ENCODE data around the gene DNMT3B. TPM values are rescaled to one million over a fixed set of nuclear protein-coding genes. Genes with fewer than 3 reads are reported as not detected.

Gene DNMT3B
- total and polyA plus RNA-seq, 12 donors: 0.27 to 1.8 (median 0.68) TPM

DNA sequence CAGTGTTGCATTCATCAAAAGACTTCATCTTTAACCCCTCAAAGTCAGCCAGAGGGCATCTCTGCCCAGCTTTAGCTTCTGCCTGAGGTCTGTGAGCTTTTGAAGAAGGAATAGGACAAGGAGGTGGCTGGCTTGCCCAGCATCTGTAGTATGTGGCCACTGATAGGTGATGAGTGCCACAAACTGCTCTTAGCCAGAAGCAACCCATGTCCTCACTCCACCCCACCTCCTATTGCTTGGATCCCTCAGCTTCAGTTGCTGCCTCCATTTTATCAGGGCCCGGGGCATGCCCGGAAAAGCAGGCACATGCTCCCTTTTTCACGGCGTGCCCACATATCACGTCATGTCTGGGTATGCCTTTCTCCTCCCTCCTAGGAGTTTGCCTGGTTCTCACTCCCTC lies 84.7 kb downstream of the DNMT3B start:
- Histone ChIP-seq H3K27ac (no peak overlapping the region), H3K27me3 (no peaks in the 10 kb centered on the region), H3K36me3 (peaks cover 0 to 100% (median 33%) of the 10 kb centered on the region in 9 donors), H3K9me3 (no peaks in the 10 kb centered on the region), H3K4me1 (peaks cover 0 to 11% (median 0%) of the 10 kb centered on the region in 9 donors), H3K4me3 (no peak overlapping the region)
- TF ChIP-seq, protein P1, sequence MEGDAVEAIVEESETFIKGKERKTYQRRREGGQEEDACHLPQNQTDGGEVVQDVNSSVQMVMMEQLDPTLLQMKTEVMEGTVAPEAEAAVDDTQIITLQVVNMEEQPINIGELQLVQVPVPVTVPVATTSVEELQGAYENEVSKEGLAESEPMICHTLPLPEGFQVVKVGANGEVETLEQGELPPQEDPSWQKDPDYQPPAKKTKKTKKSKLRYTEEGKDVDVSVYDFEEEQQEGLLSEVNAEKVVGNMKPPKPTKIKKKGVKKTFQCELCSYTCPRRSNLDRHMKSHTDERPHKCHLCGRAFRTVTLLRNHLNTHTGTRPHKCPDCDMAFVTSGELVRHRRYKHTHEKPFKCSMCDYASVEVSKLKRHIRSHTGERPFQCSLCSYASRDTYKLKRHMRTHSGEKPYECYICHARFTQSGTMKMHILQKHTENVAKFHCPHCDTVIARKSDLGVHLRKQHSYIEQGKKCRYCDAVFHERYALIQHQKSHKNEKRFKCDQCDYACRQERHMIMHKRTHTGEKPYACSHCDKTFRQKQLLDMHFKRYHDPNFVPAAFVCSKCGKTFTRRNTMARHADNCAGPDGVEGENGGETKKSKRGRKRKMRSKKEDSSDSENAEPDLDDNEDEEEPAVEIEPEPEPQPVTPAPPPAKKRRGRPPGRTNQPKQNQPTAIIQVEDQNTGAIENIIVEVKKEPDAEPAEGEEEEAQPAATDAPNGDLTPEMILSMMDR (IDR thresholded peaks at IDR 0.05): no peak
- ATAC-seq (no peak), DNase-seq (no peak)
- intact Hi-C loops (cut with DNase I): no loop called here
- 87 to 94% methylated on average over 5 of the region's 5 CpGs for WGBS, 2 donors

DNA sequence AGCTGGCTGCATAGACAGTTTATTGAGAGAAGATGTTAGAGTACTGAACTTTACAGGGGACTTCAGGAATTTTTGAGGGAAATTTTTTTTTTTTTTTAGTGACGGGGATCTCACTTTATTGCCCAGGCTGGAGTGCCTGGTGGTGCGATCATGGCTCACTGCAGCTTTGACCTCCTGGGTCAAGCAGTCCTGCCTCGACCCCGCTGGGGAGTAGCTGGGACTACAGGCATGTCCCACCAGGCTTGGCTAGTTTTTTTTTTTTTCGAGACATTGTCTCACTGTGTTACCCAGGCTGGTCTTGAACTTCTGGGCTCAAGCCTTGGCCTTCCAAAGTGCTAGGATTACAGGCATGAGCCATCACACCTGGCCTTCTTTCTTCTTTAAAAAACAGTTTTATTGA lies 85.8 kb downstream of the DNMT3B start:
- intact Hi-C loops (cut with DNase I): no loop called here
- TF ChIP-seq, protein P1 (IDR thresholded peaks at IDR 0.05): no peak
- Histone ChIP-seq H3K27ac (no peak overlapping the region), H3K9me3 (no peaks in the 10 kb centered on the region), H3K27me3 (no peaks in the 10 kb centered on the region), H3K4me3 (no peak overlapping the region), H3K4me1 (peaks cover 0 to 11% (median 0%) of the 10 kb centered on the region in 9 donors), H3K36me3 (peaks cover 0 to 100% (median 28%) of the 10 kb centered on the region in 9 donors)
- DNase-seq (no peak), ATAC-seq (no peak)
- 93 to 95% methylated on average over 5 of the region's 5 CpGs for WGBS, 2 donors

DNA sequence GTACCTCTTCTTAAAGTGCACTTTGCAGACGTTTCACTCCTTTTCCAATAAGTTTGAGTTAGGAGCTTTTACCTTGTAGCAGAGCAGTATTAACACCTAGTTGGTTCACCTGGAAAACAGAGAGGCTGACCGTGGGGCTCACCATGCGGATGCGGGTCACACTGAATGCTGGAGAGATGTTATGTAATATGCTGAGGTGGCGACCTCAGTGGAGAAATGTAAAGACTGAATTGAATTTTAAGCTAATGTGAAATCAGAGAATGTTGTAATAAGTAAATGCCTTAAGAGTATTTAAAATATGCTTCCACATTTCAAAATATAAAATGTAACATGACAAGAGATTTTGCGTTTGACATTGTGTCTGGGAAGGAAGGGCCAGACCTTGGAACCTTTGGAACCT lies 86.7 kb downstream of the DNMT3B start:
- DNase-seq (no peak), ATAC-seq (no peak)
- TF ChIP-seq, protein P1 (IDR thresholded peaks at IDR 0.05): no peak
- H3K36me3 ChIP-seq: peaks cover 0 to 99% (median 28%) of the 10 kb centered on the region in 9 donors
- WGBS, 2 donors: 90 to 91% methylated on average over 6 of the region's 6 CpGs
- no peaks in the 10 kb centered on the region for H3K9me3 ChIP-seq
- H3K27me3 ChIP-seq: no peaks in the 10 kb centered on the region
- no peak overlapping the region for H3K4me3 ChIP-seq
- no peak overlapping the region for H3K27ac ChIP-seq
- peaks cover 0 to 11% (median 0%) of the 10 kb centered on the region in 9 donors for H3K4me1 ChIP-seq
- intact Hi-C loops (cut with DNase I): no loop called here

DNA sequence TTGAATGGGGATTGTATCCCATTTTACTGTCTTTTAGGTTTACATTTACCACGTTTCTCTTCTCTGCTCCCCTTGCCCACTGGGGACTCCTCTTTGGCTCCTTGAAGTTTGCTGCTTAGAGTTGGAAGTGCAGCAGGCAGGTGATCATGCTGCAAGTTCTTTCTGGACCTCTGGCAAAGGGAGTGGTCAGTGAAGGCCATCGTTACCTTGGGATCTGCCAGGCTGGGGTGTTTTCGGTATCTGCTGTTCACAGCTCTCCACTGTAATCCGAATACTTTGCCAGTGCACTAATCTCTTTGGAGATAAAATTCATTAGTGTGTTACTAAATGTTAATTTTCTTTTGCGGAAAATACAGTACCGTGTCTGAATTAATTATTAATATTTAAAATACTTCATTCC lies 87.4 kb downstream of the DNMT3B start:
- DNase-seq: no peak
- Histone ChIP-seq H3K4me1 (peaks cover 0 to 11% (median 0%) of the 10 kb centered on the region in 9 donors), H3K27ac (no peak overlapping the region), H3K4me3 (no peak overlapping the region), H3K27me3 (no peaks in the 10 kb centered on the region), H3K36me3 (peaks cover 0 to 99% (median 28%) of the 10 kb centered on the region in 9 donors), H3K9me3 (no peaks in the 10 kb centered on the region)
- ATAC-seq: peak in 1 of 8 donors; percentile 66
- WGBS, 2 donors: 64 to 67% methylated on average over 6 of the region's 6 CpGs
- intact Hi-C loops (cut with DNase I): no loop called here
- TF ChIP-seq, protein P1 (IDR thresholded peaks at IDR 0.05): no peak
